IPS-20b (cell line): Measurements from ENCODE around the gene IQSEC1.

ENCODE experiments used
- H3K27ac ChIP-seq: one replicate; pipeline ENCODE4 v1.5.1; 2013; ENCODE audit warnings: low read length
- H3K27me3 ChIP-seq: 2 replicates; pipeline ENCODE4 v1.6.1; 2013; ENCODE audit warnings: mild to moderate bottlenecking, low read length, inconsistent platforms; ENCODE audit not compliant: insufficient read depth
- H3K36me3 ChIP-seq: 2 replicates; pipeline ENCODE4 v1.6.1; 2013; ENCODE audit warnings: low read depth, mild to moderate bottlenecking, inconsistent platforms, low read length, moderate library complexity; ENCODE audit not compliant: insufficient read depth
- H3K4me1 ChIP-seq: 2 replicates; pipeline ENCODE4 v1.6.1; 2013; ENCODE audit warnings: mild to moderate bottlenecking, control low read depth, inconsistent platforms, low read length, moderate library complexity; ENCODE audit not compliant: insufficient read depth
- H3K4me3 ChIP-seq: 2 replicates; pipeline ENCODE4 v1.5.1; 2013; ENCODE audit warnings: mild to moderate bottlenecking, low read length, inconsistent platforms
- H3K9ac ChIP-seq: 2 replicates; pipeline ENCODE4 v1.6.1; 2013; ENCODE audit warnings: low read depth, mild to moderate bottlenecking, inconsistent platforms, low read length, moderate library complexity
- H3K9me3 ChIP-seq: 2 replicates; pipeline ENCODE4 v1.6.1; 2013; ENCODE audit warnings: mild to moderate bottlenecking, low read depth, low read length, inconsistent platforms; ENCODE audit not compliant: insufficient read depth

IQSEC1 gene

GRCh38 chr3:13028010-13028821 is 45.0 kb downstream of the IQSEC1 start:
- Histone ChIP-seq H3K27me3 (no peaks in the 10 kb centered on the region), H3K4me3 (no peak overlapping the region), H3K36me3 (no peaks in the 10 kb centered on the region), H3K9me3 (no peaks in the 10 kb centered on the region), H3K4me1 (no peaks in the 10 kb centered on the region; the same call in 1 of the 2 replicates), H3K27ac (no peak overlapping the region), H3K9ac (no peak overlapping the region)

GRCh38 chr3:13027154-13027553 is 46.1 kb downstream of the IQSEC1 start:
- Histone ChIP-seq H3K27ac (no peak overlapping the region), H3K9ac (no peak overlapping the region), H3K27me3 (no peaks in the 10 kb centered on the region), H3K9me3 (no peaks in the 10 kb centered on the region), H3K4me3 (no peak overlapping the region), H3K36me3 (no peaks in the 10 kb centered on the region), H3K4me1 (peaks cover 4% of the 10 kb centered on the region; the same call in 1 of the 2 replicates)

- Histone ChIP-seq H3K4me3 (no peak overlapping the region), H3K27me3 (no peaks in the 10 kb centered on the region), H3K4me1 (peaks cover 4% of the 10 kb centered on the region; the same call in 1 of the 2 replicates), H3K27ac (no peak overlapping the region), H3K36me3 (no peaks in the 10 kb centered on the region), H3K9me3 (no peaks in the 10 kb centered on the region), H3K9ac (no peak overlapping the region)
Observed at GRCh38 chr3:13026534-13026933, 46.7 kb downstream of the IQSEC1 start.

- Histone ChIP-seq H3K4me3 (no peak overlapping the region), H3K9ac (no peak overlapping the region), H3K27me3 (no peaks in the 10 kb centered on the region), H3K27ac (no peak overlapping the region), H3K4me1 (peaks cover 4% of the 10 kb centered on the region; the same call in 1 of the 2 replicates), H3K9me3 (no peaks in the 10 kb centered on the region), H3K36me3 (no peaks in the 10 kb centered on the region)
Observed at GRCh38 chr3:13025778-13026518, 47.3 kb downstream of the IQSEC1 start.

GRCh38 chr3:13025090-13025489 is 48.1 kb downstream of the IQSEC1 start:
- Histone ChIP-seq H3K27me3 (no peaks in the 10 kb centered on the region), H3K4me3 (no peak overlapping the region), H3K9me3 (no peaks in the 10 kb centered on the region), H3K36me3 (no peaks in the 10 kb centered on the region), H3K9ac (no peak overlapping the region), H3K4me1 (peaks cover 4% of the 10 kb centered on the region; the same call in 1 of the 2 replicates), H3K27ac (no peak overlapping the region)

- H3K27ac ChIP-seq = no peak overlapping the region
- H3K36me3 ChIP-seq = no peaks in the 10 kb centered on the region
- H3K4me1 ChIP-seq = peaks cover 6% of the 10 kb centered on the region; the same call in 1 of the 2 replicates
- no peak overlapping the region for H3K4me3 ChIP-seq
- H3K9me3 ChIP-seq = no peaks in the 10 kb centered on the region
- H3K27me3 ChIP-seq = no peaks in the 10 kb centered on the region
- H3K9ac ChIP-seq = no peak overlapping the region
Observed at GRCh38 chr3:13024765-13025065, 48.5 kb downstream of the IQSEC1 start.

- Histone ChIP-seq H3K9ac (no peak overlapping the region), H3K27ac (no peak overlapping the region), H3K36me3 (no peaks in the 10 kb centered on the region), H3K9me3 (no peaks in the 10 kb centered on the region), H3K4me1 (peaks cover 10% of the 10 kb centered on the region; the same call in 1 of the 2 replicates), H3K27me3 (no peaks in the 10 kb centered on the region; the same call in 1 of the 2 replicates), H3K4me3 (no peak overlapping the region)
Observed at GRCh38 chr3:13023971-13024764, 49.1 kb downstream of the IQSEC1 start.

GRCh38 chr3:13023235-13023970 is 49.8 kb downstream of the IQSEC1 start:
- H3K4me3 ChIP-seq = no peak overlapping the region
- H3K9me3 ChIP-seq = no peaks in the 10 kb centered on the region
- peaks cover 18% of the 10 kb centered on the region; the same call in 1 of the 2 replicates for H3K4me1 ChIP-seq
- H3K36me3 ChIP-seq = no peaks in the 10 kb centered on the region
- no peak overlapping the region for H3K27ac ChIP-seq
- H3K9ac ChIP-seq = no peak overlapping the region
- peaks cover 7% of the 10 kb centered on the region; the same call in 1 of the 2 replicates for H3K27me3 ChIP-seq

GRCh38 chr3:13022348-13023234 is 50.6 kb downstream of the IQSEC1 start:
- Histone ChIP-seq H3K4me3 (no peak overlapping the region), H3K27me3 (peaks cover 9% of the 10 kb centered on the region), H3K36me3 (no peaks in the 10 kb centered on the region), H3K9ac (no peak overlapping the region; the same call in 1 of the 2 replicates), H3K27ac (no peak overlapping the region), H3K9me3 (no peaks in the 10 kb centered on the region), H3K4me1 (peaks cover 26% of the 10 kb centered on the region; the same call in 1 of the 2 replicates)
